Stimulated activated CD4-positive, alpha-beta T cell treated with anti-CD3 and anti-CD28 coated beads, Interleukin-4, amount 100 ng/mL, for 4 hours (primary cell): ENCODE results near the gene TUBB8B.
"Not testable (repeated sequence)": the region's sequence is repeated elsewhere in the genome, so short reads cannot be mapped to it uniquely, and the experiment has no call there.

Experiments used
- DNase-seq, 2 experiments: peaks; one replicate each; pipeline ENCODE4 v3.0.0-alpha.2; 2020

Gene TUBB8B

GRCh38 chr18:11383-12274 is 37.8 kb downstream of the TUBB8B start:
- not testable (repeated sequence) for DNase-seq

DNA sequence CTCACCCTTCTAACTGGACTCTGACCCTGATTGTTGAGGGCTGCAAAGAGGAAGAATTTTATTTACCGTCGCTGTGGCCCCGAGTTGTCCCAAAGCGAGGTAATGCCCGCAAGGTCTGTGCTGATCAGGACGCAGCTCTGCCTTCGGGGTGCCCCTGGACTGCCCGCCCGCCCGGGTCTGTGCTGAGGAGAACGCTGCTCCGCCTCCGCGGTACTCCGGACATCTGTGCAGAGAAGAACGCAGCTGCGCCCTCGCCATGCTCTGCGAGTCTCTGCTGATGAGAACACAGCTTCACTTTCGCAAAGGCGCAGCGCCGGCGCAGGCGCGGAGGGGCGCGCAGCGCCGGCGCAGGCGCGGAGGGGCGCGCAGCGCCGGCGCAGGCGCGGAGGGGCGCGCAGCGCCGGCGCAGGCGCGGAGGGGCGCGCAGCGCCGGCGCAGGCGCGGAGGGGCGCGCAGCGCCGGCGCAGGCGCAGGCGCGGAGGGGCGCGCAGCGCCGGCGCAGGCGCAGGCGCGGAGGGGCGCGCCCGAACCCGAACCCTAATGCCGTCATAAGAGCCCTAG is 38.7 kb downstream of the TUBB8B start:
- not testable (repeated sequence) for DNase-seq

DNA sequence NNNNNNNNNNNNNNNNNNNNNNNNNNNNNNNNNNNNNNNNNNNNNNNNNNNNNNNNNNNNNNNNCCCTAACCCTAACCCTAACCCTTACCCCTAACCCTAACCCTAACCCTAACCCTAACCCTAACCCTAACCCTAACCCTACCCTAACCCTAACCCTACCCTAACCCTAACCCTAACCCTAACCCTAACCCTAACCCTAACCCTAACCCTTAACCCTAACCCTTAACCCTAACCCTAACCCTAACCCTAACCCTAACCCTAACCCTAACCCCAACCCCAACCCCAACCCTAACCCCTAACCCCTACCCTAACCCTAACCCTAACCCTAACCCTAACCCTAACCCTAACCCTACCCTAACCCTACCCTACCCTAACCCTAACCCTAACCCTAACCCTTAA is 39.5 kb downstream of the TUBB8B start:
- not testable (repeated sequence) for DNase-seq
